Activated CD4-positive, CD25-positive, alpha-beta regulatory T cell treated with anti-CD3 and anti-CD28 coated beads, Interleukin-2, amount 50 U/mL, for 72 hours (primary cell): ENCODE data around the gene RAD9B.
"Not testable (repeated sequence)": the region's sequence is repeated elsewhere in the genome, so short reads cannot be mapped to it uniquely, and the experiment has no call there.

ENCODE experiments used
- DNase-seq: peaks from one replicate; pipeline ENCODE4 v3.0.0; 2021

Gene RAD9B

DNA sequence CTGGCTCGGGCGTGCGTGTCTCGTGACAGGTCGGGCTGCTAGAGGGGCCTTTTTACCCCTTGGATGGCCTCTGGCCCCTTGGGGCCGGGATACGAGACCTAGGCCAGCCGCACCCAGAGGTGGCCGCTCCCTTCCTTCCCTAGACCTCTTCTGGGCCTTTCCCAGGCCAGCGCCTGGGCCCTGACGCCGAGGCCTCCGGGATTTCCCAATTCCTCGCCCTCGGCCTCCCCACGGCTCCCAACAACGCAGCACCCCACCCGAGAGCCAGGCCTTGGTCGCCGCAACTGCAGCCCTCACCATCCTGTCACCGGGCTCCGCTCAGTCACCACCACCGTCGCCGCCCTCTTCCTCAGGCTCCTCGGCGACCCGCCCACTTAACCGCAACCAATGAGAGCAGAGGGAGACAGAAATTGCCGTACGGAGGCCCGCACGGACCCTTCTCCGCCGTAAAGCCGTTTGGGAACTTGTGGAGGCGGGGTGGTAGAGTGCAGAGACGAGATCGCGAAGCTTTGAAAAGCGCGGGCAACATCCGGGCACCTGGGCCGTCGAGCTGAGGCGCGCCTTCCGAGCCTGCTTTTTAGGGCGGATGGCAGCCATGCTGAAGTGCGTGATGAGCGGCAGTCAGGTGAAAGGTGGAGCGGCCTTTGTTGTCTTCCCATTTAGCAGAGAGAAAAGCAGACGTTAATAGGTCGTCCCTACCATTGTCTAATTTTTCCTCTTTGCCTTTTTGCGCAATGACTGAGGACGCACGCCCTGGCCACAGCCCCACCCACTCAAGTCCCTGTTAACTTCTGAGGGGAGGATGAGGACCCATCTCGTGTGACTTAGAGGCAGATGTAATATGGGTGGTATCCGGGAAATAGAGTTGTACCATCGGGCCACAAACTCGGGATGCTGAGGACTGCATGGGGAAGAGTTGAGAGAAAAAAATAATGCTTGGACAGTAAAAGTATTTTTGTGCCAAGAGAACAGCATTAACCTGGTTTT is at the start of gene RAD9B, which contains the start of gene VPS29:
Gene RAD9B (plus strand): TSS at position 580 of the 987 bp plus-strand sequence. CDS start 7 bp downstream, at position 587.
Gene VPS29 (minus strand): TSS at position 360 of the 987 bp plus-strand sequence. CDS start 60 bp downstream, at position 300.
- DNase-seq = peak; percentile 98

DNA sequence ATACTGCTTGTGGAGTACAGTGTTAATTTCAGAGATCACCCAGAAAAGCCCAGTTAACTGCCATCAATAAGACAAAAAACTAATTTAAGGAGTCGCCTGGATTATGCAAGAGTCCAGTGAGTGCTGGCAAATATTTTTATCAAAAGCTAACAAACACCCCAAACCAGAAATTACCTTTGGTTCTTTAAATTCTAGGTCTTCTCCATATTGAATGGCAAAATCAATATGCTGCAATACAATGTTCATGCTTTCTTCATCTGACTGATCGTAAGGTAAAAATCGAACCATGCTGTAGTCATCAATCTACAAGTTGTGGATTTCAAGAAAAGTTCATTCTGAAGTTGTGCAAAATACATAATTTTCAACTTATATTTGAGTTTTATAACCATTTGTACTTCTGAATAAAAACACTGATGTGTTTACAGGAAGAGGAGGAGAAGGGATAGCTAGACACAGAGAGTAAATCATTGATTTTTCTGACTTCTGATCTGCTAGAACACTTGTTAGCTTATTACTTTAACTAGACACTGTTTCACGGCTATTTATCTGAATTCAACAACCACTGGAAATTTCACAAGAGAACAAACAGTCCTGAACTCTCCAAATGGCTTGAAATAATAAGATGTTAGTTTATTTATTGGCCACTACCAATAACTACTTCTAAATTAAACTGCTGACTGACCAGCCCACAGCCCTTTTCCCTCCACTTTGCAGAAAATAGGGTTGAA is 48.4 kb upstream of the RAD9B start:
- DNase-seq = no peak

DNA sequence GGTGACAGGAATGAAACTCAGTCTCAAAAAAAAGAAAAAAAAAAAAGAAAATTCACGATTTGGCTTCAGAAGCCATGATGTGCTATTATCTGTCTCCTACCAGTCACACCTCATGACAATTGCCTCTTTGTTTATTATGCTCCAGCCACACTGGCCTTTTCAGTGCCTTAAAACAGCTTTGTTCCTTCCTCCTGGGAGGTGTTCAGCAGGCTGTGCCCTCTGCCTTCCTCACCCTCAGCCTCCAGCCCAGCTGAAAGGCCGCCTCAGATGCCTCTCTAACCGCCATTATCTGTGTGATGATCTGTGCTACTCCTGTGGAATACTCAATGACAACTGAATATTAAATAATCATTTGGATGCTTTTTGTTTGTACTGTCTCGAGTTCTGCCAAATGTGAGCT is 43.4 kb upstream of the RAD9B start:
- no peak for DNase-seq

DNA sequence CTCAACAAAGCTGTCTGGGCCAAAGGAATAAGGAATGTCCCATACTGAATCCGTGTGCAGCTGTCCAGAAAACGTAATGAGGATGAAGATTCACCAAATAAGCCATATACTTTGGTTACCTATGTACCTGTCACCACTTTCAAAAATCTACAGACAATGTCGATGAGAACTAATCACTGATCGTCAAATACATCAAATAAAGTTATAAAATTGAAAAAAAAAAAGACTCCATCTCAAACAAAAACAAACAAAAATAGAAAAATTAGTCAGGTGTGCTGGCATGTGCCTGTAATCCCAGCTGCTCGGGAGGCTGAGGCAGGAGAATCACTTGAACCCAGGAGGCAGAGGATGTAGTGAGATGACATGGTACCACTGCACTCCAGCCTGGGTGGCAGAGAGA is 40.9 kb upstream of the RAD9B start:
- DNase-seq = not testable (repeated sequence)

DNA sequence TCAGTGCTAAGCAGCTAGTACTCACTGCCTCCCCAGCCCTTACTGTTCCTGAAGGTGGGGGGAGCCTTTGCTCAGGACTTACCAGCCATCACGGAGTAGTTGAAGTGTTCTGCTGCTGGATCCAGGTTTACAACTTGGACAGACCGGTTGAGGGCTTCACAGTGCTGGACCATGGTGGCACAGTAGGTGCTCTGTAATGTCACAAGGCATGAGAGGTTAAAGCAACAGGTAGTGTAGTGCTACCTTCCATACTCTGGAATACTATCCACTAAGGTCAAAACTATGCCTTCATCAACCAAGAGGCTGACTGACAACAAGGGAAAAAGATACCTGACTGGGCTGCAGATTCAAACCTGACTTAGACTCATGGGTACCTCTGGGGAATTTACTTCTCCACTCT is 37.1 kb upstream of the RAD9B start:
- no peak for DNase-seq

DNA sequence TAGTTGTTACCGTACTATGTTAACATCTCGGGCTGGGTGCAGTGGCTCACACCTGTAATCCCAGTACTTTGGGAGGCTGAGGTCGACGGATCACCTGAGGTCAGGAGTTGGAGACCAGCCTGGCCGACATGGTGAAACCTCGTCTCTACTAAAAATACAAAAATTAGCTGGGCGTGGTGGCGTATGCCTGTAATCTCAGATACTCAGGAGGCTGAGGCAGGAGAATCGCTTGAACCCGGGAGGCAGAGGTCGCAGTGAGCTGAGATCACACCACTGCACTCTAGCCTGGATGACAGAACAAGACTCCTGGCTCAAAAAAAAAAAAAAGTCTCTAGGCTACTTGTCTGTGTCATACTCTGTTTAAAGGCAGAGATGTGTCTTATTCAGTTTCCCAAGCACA is 36.4 kb upstream of the RAD9B start:
- not testable (repeated sequence) for DNase-seq

DNA sequence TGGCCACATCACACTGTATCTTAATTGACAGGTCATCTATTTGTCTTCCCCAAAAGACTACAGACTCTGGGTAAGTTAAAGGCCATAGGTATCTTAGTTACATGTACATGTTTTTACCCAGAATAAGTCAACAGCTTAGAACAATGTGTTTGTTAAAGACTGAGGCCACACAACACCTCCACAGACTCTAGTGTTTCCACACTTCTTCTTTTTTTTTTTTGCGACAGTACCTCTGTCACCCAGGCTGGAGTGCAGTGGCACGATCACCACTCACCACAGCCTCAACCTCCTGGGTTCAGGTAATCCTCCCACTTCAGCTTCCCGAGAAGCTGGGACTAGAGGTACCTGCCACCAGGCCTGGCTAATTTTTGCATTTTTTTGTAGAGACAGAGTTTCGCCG is 35.3 kb upstream of the RAD9B start:
- no peak for DNase-seq

DNA sequence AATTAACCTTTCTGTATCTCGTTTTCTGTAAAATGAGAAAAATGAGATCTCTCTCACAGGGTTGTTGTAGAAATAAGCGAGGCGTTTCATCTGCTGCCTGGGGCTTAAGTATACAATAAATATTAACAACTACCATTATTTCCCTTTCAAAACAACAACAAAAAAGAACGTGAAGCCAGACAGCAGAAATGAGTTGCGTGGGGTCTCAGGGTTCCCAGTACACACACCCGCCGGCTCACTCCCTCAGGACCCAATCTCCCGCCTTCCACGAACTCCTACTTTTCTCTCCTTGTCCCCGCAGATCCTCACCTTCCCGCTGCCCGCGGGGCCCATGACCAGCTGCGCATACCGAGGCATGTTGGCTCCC is 34.3 kb upstream of the RAD9B start:
- no peak for DNase-seq

DNA sequence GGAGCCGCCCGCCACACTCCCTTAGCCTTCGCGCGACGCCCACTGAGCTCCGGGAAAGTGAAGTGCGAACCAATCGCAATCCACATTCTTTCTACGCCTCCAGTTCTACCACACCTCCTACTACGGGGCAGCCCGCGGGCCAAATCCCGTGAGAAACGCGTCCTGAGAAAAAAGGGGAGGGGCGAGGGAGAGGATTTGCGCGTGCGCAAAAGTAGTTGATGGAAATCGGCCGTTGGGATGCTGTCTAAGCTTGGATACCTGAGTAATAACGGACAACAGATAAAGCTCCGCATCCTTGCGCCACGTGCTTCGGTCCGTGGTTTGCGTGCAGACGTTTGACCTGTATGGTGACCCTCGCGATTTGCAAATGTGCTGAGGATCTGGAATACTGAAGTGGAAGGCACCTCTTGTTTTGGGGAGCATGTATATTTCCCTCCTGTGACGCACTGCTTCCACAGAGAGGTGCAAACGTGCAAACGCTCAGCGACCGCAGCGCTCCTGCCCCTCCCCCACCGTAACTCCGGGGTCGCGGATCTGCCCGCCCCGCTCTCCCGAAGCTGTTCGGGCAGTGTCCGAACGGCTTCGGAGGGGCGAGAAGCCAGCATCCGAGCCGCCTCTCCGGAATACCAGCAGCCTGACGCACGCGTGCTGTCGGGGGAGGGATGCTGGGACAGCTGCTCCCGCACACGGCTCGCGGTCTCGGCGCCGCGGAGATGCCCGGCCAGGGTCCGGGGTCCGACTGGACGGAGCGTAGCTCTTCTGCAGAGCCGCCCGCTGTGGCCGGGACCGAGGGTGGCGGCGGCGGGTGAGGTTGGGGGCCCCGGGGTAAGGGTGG is 33.7 kb upstream of the RAD9B start, which contains the start of the genes FAM216A and GPN3:
Gene FAM216A (plus strand): TSS at position 632 of the 835 bp plus-strand sequence. CDS start 31 bp downstream, at position 663.
Gene GPN3 (minus strand): TSS at position 44 of the 835 bp plus-strand sequence. CDS start 54 bp downstream, outside the sequence.
- DNase-seq = peak; percentile 91

DNA sequence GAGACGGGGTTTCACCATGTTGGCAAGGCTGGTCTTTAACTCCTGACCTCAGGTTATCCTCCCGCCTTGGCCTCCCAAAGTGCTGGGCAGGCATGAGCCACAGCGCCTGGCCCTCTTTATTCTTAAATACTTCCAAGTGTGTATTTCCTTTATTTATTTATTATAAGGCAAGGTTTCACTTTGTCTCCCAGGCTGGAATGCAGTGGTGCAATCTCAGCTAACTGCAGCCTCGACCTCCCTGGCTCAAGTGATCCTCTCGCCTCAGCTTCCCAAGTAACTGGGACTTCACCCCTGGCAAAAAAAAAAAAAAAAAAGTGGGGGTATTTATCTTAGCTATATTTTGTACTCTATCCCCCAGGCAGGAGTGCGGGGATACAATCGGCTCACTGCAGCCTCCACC is 26.7 kb upstream of the RAD9B start:
- DNase-seq = no peak

DNA sequence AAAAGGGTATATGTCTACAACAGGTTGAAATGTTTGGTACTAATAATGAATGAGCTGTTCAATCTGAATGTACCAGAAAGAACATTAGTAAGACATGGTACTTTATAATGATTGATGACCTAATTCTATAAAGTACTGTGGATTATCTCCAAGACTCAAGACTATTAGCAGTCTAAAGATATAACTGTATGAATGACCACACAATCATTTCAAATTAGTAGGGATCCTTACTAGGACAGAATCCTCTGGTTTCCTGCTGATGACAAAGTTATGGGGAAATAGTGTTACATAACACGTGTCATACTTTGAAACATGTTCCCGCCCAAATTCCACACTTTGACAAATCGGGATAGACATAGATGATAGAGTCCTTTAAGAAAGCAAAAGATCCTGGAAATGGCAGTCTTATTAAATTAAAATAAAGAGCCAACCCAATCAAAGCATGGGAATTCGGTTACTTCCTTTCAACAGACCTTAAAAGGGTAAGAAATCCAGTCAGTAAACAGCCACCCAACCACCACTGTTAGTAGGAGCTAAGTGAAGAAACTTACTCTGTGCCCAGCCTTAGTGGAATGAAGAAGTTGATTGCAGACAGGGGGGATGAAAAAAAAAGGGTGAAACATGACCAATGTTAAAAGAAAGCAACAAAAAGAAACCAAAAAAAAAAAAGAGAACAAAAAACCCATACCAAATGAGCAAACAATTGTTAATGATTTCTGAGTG is 3.0 kb upstream of the RAD9B start:
- no peak for DNase-seq

DNA sequence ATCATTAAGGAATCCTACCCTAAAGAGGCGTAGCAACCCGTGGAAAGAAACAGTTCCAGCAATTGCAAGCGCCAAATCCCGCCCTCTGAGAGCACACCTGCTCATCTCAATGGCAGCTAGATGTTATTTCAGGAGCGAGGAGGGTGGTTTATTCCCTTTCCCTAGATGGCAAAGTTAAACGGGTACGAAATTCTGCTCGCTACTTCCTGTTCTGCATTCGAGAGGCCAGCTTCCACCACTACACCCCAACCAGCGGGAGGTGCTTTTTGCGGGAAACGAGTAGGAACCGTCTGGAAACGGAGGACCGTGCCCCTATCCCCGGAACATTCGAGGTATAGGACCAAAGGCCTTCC is 756 bp upstream of the RAD9B start:
- no peak for DNase-seq

DNA sequence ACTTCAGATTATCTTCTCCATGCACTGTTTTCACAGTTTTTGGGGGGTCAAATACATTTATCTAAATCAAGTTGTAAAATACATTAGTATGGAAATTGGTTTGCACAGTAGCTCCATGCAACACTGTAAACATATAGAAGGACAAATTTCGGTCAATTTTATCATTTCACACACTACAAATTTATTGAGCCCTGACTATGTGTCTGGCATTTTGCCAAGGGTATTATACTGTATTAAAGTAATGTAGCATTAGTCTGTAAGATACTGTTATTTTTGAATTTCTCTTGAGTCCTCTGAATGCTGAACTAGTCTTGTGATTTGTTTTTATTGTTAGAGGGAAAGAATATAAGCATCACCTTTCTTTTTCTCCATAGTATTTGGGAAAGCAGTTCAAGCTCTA is 1.3 kb downstream of the RAD9B start:
- no peak for DNase-seq

DNA sequence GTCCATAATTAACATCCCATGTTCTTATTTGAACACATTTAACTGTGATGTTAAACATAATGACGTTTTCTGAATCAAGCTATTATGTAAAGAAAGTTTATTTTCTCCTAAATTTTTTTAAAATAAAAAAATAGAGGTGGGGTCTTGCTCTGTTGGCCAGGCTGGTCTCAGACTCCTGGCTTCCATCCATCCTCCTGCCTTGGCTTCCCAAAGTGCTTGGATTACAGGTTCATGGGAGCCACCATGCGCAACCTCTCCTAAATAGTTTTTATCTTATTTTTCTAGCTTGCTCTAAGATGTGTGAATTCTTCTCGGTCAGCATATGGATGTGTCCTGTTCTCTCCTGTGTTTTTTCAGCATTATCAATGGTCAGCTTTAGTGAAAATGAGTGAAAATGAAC is 3.2 kb downstream of the RAD9B start:
- no peak for DNase-seq

DNA sequence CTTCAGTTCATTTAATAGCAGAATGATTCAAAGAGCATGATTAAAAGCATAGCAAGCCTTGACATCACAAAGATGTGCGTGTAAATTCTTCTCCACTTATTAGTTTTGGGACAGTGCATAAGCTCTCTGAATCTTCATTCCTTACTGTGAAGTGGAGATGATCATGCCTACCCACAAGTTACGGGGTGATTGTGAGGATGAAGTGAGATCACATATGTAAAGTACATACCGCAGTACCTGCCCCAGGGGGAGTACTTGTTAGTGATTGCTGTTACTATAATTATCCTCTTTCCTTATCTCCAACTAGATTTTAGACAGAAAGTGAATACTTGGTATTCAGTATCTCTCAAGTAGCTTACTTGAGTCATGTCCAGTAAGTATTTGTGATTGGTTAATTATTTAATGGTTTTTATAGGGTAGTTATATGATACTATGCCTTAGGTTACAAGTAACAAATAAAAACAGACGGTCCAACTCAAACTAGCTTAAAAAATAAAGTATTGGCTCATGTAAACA is 6.0 kb downstream of the RAD9B start:
- DNase-seq = no peak

DNA sequence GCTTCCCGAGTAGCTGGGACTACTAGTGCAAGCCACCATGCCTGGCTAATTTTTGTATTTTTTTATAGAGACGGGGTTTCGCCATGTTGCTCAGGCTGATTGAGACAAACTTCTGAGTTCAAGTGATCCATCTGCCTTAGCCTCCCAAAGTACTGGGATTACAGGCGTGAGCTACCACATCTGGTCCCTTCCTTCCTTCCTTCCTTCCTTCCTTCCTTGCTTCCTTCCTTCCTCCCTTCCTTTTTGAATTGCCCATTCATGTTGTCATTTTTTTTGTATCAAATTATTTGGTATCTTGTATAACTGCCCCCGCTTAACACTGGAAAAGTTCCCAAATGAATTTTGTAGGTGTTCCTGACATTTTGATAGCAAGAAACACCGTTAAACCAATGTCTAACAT is 11.7 kb downstream of the RAD9B start:
- no peak for DNase-seq

DNA sequence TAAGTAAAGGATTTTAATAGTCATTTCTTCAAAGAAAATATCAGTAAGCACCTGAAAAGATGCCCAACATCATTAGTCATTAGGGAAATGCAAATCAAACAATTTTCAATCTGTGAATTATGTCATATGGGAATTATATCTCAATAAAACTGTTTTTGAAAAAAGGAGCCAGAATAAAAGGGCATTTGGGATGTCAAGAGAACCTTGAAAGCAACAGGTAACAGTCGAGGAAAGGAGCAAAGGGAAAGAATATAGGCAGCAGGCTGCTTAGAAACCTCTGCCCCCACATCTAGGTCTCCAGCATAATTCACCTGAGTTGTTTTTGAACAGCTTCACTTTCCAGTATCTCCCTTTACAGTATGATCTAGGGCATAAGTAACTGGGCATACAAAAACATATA is 12.2 kb downstream of the RAD9B start:
- no peak for DNase-seq

DNA sequence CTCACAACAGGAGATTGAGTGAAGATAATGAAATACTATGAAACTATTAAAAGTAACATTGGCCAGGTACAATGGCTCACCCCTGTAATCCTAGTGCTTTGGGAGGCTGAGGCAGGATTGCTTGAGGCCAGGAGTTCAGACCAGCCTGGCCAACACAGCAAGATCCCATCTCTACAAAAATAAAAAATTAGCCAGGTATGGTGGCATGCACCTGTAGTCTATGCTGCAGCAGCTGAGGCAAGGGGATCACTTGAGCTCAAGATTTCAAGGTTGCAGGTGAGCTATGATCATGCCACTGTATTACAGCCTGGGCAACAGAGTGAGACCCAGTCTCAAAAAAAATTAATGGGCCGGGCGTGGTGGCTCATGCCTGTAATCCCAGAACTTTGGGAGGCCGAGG is 14.9 kb downstream of the RAD9B start:
- no peak for DNase-seq

DNA sequence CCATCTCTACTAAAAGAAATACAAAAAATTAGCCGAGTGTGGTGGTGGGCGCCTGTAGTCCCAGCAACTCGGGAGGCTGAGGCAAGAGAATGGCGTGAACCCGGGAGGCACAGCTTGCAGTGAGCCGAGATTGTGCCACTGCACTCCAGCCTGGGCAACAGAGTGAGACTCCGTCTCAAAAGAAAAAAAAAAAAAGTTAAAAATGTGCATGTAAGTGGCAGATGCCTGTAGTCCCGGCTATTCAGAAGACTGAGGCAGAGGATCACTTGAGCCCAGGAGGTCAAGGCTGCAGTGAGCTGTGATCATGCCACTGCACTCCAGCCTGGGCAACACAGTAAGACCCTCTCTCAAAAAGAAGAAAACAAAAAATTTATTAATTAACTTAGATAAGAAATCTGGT is 15.9 kb downstream of the RAD9B start:
- not testable (repeated sequence) for DNase-seq

DNA sequence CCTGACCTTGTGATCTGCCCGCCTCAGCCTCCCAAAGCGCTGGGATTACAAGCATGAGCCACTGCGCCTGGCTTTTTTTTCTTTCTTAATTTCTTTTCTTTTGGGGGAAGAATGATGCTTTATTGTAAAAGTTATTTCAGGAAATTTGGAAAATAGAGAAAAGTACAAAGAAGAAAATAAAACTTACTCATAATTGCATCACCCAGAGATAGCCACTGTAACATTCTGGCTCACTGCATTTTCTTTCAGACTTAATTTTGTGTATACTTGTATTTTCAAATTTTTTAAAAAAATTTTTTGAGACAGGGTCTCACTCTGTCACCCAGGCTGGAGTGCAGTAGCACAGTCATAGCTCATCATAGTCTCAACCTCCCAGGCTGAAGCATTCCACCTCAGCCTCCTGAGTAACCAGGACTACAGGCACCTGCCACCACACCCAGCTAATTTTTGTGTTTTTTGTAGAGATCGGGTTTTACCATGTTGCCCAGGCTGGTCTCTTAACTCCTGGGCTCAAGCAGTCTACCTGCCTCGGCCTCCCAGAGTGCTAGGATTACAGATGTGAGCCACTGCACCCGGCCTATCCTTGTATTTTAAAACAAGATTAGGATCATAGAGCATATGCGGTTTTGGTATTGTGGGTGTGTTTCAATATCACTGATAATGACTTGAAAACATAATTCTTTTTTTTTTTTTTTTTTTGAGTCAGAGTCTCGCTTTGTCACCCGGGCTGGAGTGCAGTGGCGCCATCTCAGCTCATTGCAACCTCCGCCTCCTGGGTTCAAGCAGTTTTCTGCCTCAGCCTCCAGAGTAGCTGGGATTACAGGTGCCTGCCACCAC is 19.0 kb downstream of the RAD9B start:
- DNase-seq = not testable (repeated sequence)

DNA sequence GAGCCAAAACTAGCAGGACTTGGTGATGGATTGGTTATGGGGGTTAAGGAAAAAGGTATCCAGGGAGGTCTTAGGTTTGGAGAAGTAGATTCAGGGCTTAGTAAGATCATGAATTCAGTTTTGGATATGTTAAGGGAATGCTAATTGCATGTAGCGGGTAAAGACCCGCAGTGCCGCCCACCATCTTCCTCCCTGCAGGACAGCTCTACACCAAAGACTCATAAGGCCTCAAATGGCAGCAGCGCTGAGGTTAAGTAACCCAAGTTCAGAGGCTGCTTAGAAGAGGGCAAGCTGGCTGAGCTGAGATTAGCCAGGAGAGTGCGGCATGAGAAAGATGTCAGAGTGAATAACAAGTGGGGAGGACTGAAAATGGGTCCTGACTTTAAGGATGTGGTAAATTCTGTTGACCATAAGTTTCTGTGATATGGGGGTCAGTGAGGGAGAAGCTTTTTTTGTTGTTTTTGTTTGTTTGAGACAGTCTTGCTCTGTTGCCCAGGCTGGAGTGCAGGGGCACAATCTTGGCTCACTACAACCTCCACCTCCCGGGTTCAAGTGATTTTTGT is 26.2 kb downstream of the RAD9B start:
- no peak for DNase-seq
